Naive thymus-derived CD4-positive, alpha-beta T cell (primary cell): Measurements from ENCODE around the gene ATE1. TPM values are rescaled to one million over a fixed set of nuclear protein-coding genes. Genes with fewer than 3 reads are reported as not detected.

Experiments
- ATAC-seq: fragments of 150-1000 bp; cut with Tn5 transposase; 2 replicates; pipeline ENCODE4 v1.10.0; 2021; ENCODE audit warnings: mild to moderate bottlenecking, moderate library complexity
- CTCF ChIA-PET: fragments of 350-600 bp; sonication (Branson Sonifier 250); formaldehyde crosslinking; loops from one replicate; lab custom pipeline; 2021; ENCODE audit warnings: antibody characterized with exemption; lab: Charles Lee
- POLR2A ChIA-PET: fragments of 350-600 bp; sonication (Branson Sonifier 250); formaldehyde crosslinking; loops from one replicate; lab custom pipeline; 2021; ENCODE audit warnings: antibody characterized with exemption, inconsistent platforms; lab: Charles Lee
- DNase-seq, 9 donors: peaks; one replicate each; pipeline versions ENCODE4 v3.0.0 to v3.0.0-alpha.2; 2020 to 2022; ENCODE audit warnings: mixed read lengths in 1 of 9
- H3K27ac ChIP-seq: one replicate; pipeline ENCODE4 v1.7.0; 2013; ENCODE audit warnings: mild to moderate bottlenecking, low read depth, low read length, moderate library complexity
- H3K27me3 ChIP-seq, 2 donors: one replicate each; pipeline ENCODE4 v1.7.0; 2013; ENCODE audit warnings: low read length in 2 of 2, mild to moderate bottlenecking in 2 of 2, moderate library complexity in 2 of 2; ENCODE audit not compliant: control insufficient read depth in 2 of 2, insufficient read depth in 2 of 2
- H3K36me3 ChIP-seq, 3 experiments: 1 replicate in 2 of 3; 2 replicates in 1 of 3; pipeline ENCODE4 v1.7.0; 2013; ENCODE audit warnings: low read length in 3 of 3, mild to moderate bottlenecking in 3 of 3, moderate library complexity in 1 of 3; ENCODE audit not compliant: insufficient read depth in 3 of 3, control insufficient read depth in 2 of 3
- H3K4me1 ChIP-seq, 2 donors: one replicate each; pipeline ENCODE4 v1.7.0; 2013; ENCODE audit warnings: low read length in 2 of 2, mild to moderate bottlenecking in 2 of 2, moderate library complexity in 1 of 2; ENCODE audit not compliant: control insufficient read depth in 2 of 2, insufficient read depth in 2 of 2
- H3K4me3 ChIP-seq: 2 replicates; pipeline ENCODE4 v1.7.0; 2013; ENCODE audit warnings: mild to moderate bottlenecking, low read length
- H3K9me3 ChIP-seq, 3 experiments: 1 replicate in 2 of 3; 2 replicates in 1 of 3; pipeline ENCODE4 v1.7.0; 2013; ENCODE audit warnings: low read length in 3 of 3; ENCODE audit not compliant: control insufficient read depth in 2 of 3
- H3K27ac Mint-ChIP-seq, 9 donors: one replicate each; pipeline ENCODE4 v1.8.0; 2020 to 2022; ENCODE audit warnings: mixed read lengths in 9 of 9, mild to moderate bottlenecking in 8 of 9, moderate library complexity in 5 of 9, inconsistent platforms in 2 of 9
- H3K27me3 Mint-ChIP-seq, 5 donors: one replicate each; pipeline ENCODE4 v1.8.0; 2021 to 2022; ENCODE audit warnings: mixed read lengths in 5 of 5, mild to moderate bottlenecking in 1 of 5
- H3K36me3 Mint-ChIP-seq, 5 donors: one replicate each; pipeline ENCODE4 v1.8.0; 2020 to 2022; ENCODE audit warnings: mixed read lengths in 5 of 5, mild to moderate bottlenecking in 3 of 5, inconsistent platforms in 1 of 5
- H3K4me1 Mint-ChIP-seq, 7 donors: one replicate each; pipeline ENCODE4 v1.8.0; 2020 to 2022; ENCODE audit warnings: mixed read lengths in 7 of 7, mild to moderate bottlenecking in 3 of 7, inconsistent platforms in 1 of 7
- H3K4me3 Mint-ChIP-seq, 10 donors: one replicate each; pipeline ENCODE4 v1.8.0; 2020 to 2022; ENCODE audit warnings: mild to moderate bottlenecking in 10 of 10, mixed read lengths in 10 of 10, moderate library complexity in 6 of 10, inconsistent platforms in 2 of 10
- H3K9me3 Mint-ChIP-seq, 11 donors: one replicate each; pipeline ENCODE4 v1.8.0; 2020 to 2022; ENCODE audit warnings: mixed read lengths in 11 of 11, mild to moderate bottlenecking in 4 of 11, inconsistent platforms in 1 of 11, moderate library complexity in 1 of 11
- intact Hi-C, 2 donors: fragments of 100-400 bp; cut with micrococcal nuclease; formaldehyde crosslinking; loops; one replicate each; pipeline ENCODE4 v1.15.1; 2023
- polyA plus RNA-seq, 2 donors: library from polyadenylated mRNA; unstranded; fragments of 300-500 nt; fragmentation: Illumina TruSeq; gene quantifications; one replicate each; pipeline ENCODE4 v1.2.3, GENCODE V29; 2021
- total RNA-seq, 6 experiments: library from RNA in 5 of 6; stranded (reverse) in 5 of 6; gene quantifications; 1 replicate in 5 of 6; 2 replicates in 1 of 6; pipeline ENCODE4 v1.2.3 and lab custom pipeline; 2021 to 2026

Gene ATE1
- total and polyA plus RNA-seq, 7 experiments from 2014 or later: 22.4 to 29.9 (median 26.2) TPM

DNA sequence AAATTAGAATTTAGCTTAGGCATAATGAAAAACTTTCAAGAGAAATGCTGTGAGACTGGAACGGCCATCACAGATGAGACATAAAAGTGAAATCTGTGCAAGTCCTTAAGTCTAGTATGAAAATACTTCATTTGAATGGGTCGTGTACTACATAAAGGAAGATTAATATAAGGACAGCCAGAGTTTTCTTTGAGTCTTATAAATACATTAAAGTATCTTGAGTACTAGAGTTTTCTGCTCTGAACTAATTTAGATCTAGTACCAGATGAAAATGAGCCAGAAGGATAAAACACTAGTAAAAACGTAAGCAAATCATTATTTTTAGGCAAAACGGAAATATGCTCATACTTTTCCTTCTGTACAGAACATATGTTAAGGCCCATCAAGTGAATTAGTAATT is 93.1 kb downstream of the ATE1 start:
- ATAC-seq (no peak), DNase-seq (no peak)
- H3K27ac Mint-ChIP-seq: no peak overlapping the region
- peaks cover 13 to 75% (median 46%) of the 10 kb centered on the region in 5 donors for H3K36me3 Mint-ChIP-seq
- ChIA-PET POLR2A (no interaction called here), CTCF (no interaction called here)
- peaks cover 0 to 3% (median 0%) of the 10 kb centered on the region in 11 donors for H3K9me3 Mint-ChIP-seq
- Histone ChIP-seq H3K4me1 (no peaks in the 10 kb centered on the region), H3K4me3 (no peak overlapping the region), H3K27me3 (no peaks in the 10 kb centered on the region), H3K36me3 (peaks cover 0 to 31% (median 0%) of the 10 kb centered on the region in 3 experiments), H3K27ac (no peak overlapping the region), H3K9me3 (no peaks in the 10 kb centered on the region)
- intact Hi-C loops: no loop called here
- peaks cover 0 to 8% (median 5%) of the 10 kb centered on the region in 7 donors for H3K4me1 Mint-ChIP-seq
- H3K4me3 Mint-ChIP-seq: no peak overlapping the region
- H3K27me3 Mint-ChIP-seq: no peaks in the 10 kb centered on the region

GRCh38 chr10:121833387-121833786 is 94.4 kb downstream of the ATE1 start:
- CTCF ChIA-PET: no interaction called here
- Mint-ChIP-seq H3K27ac (no peak overlapping the region), H3K4me3 (no peak overlapping the region), H3K9me3 (peaks cover 0 to 3% (median 0%) of the 10 kb centered on the region in 11 donors), H3K4me1 (peaks cover 0 to 5% (median 3%) of the 10 kb centered on the region in 7 donors), H3K36me3 (peaks cover 16 to 77% (median 46%) of the 10 kb centered on the region in 5 donors), H3K27me3 (no peaks in the 10 kb centered on the region)
- Histone ChIP-seq H3K36me3 (peaks cover 0 to 33% (median 2%) of the 10 kb centered on the region in 3 experiments), H3K9me3 (no peaks in the 10 kb centered on the region), H3K4me3 (no peak overlapping the region), H3K4me1 (no peaks in the 10 kb centered on the region), H3K27me3 (no peaks in the 10 kb centered on the region), H3K27ac (no peak overlapping the region)
- POLR2A ChIA-PET: no interaction called here
- DNase-seq (no peak), ATAC-seq (no peak)
- intact Hi-C loops: no loop called here

DNA sequence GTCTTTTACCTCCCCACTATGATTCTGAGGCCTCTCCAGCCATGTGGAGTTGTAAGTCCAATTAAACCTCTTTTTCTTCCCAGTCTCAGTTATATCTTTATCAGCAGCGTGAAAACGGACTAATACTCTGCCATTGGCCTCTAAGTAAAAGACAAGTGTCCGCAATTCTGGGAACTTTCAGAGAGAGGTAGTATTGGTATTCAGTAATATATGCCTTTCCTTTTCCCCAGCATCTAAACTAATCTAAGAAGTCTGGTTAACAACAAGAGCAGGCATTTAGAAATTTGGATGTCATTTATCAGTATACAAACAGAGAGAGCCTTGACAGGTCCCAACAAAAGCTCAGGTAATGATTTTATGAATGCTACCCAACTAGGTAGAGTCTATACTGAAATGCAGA is 95.2 kb downstream of the ATE1 start:
- Mint-ChIP-seq H3K27me3 (no peaks in the 10 kb centered on the region), H3K4me3 (no peak overlapping the region), H3K36me3 (peaks cover 16 to 77% (median 51%) of the 10 kb centered on the region in 5 donors), H3K27ac (no peak overlapping the region), H3K9me3 (peaks cover 0 to 3% (median 0%) of the 10 kb centered on the region in 11 donors), H3K4me1 (peaks cover 0 to 5% (median 0%) of the 10 kb centered on the region in 7 donors)
- intact Hi-C loops: no loop called here
- Histone ChIP-seq H3K9me3 (no peaks in the 10 kb centered on the region), H3K4me1 (no peaks in the 10 kb centered on the region), H3K27me3 (no peaks in the 10 kb centered on the region), H3K36me3 (peaks cover 0 to 31% (median 4%) of the 10 kb centered on the region in 3 experiments), H3K27ac (no peak overlapping the region), H3K4me3 (no peak overlapping the region)
- CTCF ChIA-PET: no interaction called here
- POLR2A ChIA-PET: no interaction called here
- no peak for DNase-seq
- ATAC-seq: no peak

GRCh38 chr10:121831777-121832176 is 96.1 kb downstream of the ATE1 start:
- no peaks in the 10 kb centered on the region for H3K9me3 ChIP-seq
- H3K27ac ChIP-seq: no peak overlapping the region
- no peak overlapping the region for H3K4me3 ChIP-seq
- POLR2A ChIA-PET: no interaction called here
- Mint-ChIP-seq H3K9me3 (peaks cover 0 to 3% (median 0%) of the 10 kb centered on the region in 11 donors), H3K4me3 (no peak overlapping the region), H3K27ac (no peak overlapping the region), H3K36me3 (peaks cover 16 to 79% (median 57%) of the 10 kb centered on the region in 5 donors), H3K4me1 (peaks cover 0 to 5% (median 0%) of the 10 kb centered on the region in 7 donors), H3K27me3 (no peaks in the 10 kb centered on the region)
- peaks cover 0 to 31% (median 4%) of the 10 kb centered on the region in 3 experiments for H3K36me3 ChIP-seq
- no peak for ATAC-seq
- intact Hi-C loops: no loop called here
- H3K27me3 ChIP-seq: no peaks in the 10 kb centered on the region
- no peak for DNase-seq
- CTCF ChIA-PET: interaction anchor here (0.6 kb wide), 1 partner anchor 277 kb away, joined by 3 read pairs; no protein-coding TSS in a partner anchor
- no peaks in the 10 kb centered on the region for H3K4me1 ChIP-seq

GRCh38 chr10:121831237-121831636 is 96.6 kb downstream of the ATE1 start:
- DNase-seq (no peak), ATAC-seq (no peak)
- Mint-ChIP-seq H3K27me3 (no peaks in the 10 kb centered on the region), H3K36me3 (peaks cover 16 to 79% (median 58%) of the 10 kb centered on the region in 5 donors), H3K27ac (no peak overlapping the region), H3K9me3 (peaks cover 0 to 3% (median 0%) of the 10 kb centered on the region in 11 donors), H3K4me3 (no peak overlapping the region), H3K4me1 (peaks cover 0 to 5% (median 0%) of the 10 kb centered on the region in 7 donors)
- no peaks in the 10 kb centered on the region for H3K9me3 ChIP-seq
- H3K27me3 ChIP-seq: no peaks in the 10 kb centered on the region
- H3K36me3 ChIP-seq: peaks cover 0 to 29% (median 4%) of the 10 kb centered on the region in 3 experiments
- ChIA-PET POLR2A (no interaction called here), CTCF (interaction anchor here (0.6 kb wide), 1 partner anchor 277 kb away, joined by 3 read pairs; no protein-coding TSS in a partner anchor)
- H3K4me3 ChIP-seq: no peak overlapping the region
- H3K27ac ChIP-seq: no peak overlapping the region
- intact Hi-C loops: no loop called here
- no peaks in the 10 kb centered on the region for H3K4me1 ChIP-seq

DNA sequence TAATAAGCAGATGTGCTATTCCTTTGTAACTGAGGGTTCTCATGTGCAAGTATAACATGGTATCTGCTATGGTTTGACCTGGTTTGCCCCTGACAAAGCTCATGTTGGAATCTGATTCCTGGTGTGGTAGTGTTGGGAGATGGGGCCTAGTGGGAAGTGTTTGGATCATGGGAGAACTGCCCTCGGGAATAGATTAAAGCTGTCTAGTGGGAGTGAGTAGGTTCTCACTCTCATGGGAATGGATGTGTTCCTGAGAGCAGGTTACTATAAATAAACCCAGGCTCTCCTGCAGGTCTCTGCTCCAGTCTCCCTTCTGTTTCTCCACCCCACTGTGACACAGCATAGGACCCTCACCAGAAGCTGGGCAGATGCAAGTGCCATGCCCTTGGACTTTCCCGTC is 97.7 kb downstream of the ATE1 start:
- Mint-ChIP-seq H3K27me3 (no peaks in the 10 kb centered on the region), H3K4me3 (no peak overlapping the region), H3K4me1 (peaks cover 0 to 2% (median 0%) of the 10 kb centered on the region in 7 donors), H3K36me3 (peaks cover 16 to 69% (median 53%) of the 10 kb centered on the region in 5 donors), H3K9me3 (peaks cover 0 to 3% (median 0%) of the 10 kb centered on the region in 11 donors), H3K27ac (no peak overlapping the region)
- POLR2A ChIA-PET: no interaction called here
- ATAC-seq: no peak
- no peaks in the 10 kb centered on the region for H3K9me3 ChIP-seq
- intact Hi-C loops: no loop called here
- H3K4me3 ChIP-seq: no peak overlapping the region
- H3K27ac ChIP-seq: no peak overlapping the region
- H3K4me1 ChIP-seq: no peaks in the 10 kb centered on the region
- DNase-seq: no peak
- peaks cover 0 to 19% (median 4%) of the 10 kb centered on the region in 3 experiments for H3K36me3 ChIP-seq
- CTCF ChIA-PET: interaction anchor here (0.6 kb wide), 1 partner anchor 45 kb away, joined by 3 read pairs; no protein-coding TSS in a partner anchor
- no peaks in the 10 kb centered on the region for H3K27me3 ChIP-seq

DNA sequence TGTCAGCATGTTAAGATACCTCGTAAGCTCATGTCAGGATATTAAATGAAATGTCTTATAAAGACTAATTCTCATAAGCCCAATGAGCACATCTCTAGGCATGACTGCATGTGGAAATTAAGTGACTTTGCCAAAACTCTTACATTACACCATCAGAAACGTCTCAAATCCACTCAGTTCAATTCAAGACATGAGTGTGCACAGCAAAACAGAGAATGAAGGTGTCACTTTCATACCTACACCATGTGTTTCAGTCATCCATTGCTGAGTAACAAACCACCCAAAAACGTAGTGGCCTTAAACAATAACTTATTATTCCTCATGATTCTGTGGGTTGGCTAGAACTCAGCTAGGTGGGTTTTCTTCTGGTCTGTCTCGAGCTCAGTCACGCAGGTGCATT is 99.8 kb downstream of the ATE1 start:
- no peaks in the 10 kb centered on the region for H3K27me3 Mint-ChIP-seq
- ChIA-PET POLR2A (no interaction called here), CTCF (no interaction called here)
- peaks cover 0 to 3% (median 0%) of the 10 kb centered on the region in 11 donors for H3K9me3 Mint-ChIP-seq
- Histone ChIP-seq H3K4me1 (no peaks in the 10 kb centered on the region), H3K27ac (no peak overlapping the region), H3K4me3 (no peak overlapping the region), H3K9me3 (no peaks in the 10 kb centered on the region), H3K27me3 (no peaks in the 10 kb centered on the region), H3K36me3 (peaks cover 0 to 19% (median 4%) of the 10 kb centered on the region in 3 experiments)
- no peak for DNase-seq
- peaks cover 0 to 4% (median 0%) of the 10 kb centered on the region in 7 donors for H3K4me1 Mint-ChIP-seq
- no peak overlapping the region for H3K4me3 Mint-ChIP-seq
- no peak overlapping the region for H3K27ac Mint-ChIP-seq
- intact Hi-C loops: no loop called here
- no peak for ATAC-seq
- peaks cover 9 to 54% (median 41%) of the 10 kb centered on the region in 5 donors for H3K36me3 Mint-ChIP-seq
